SK-N-DZ (cell line): ENCODE measurements around the gene PTPRG.

Experiments used
- DNase-seq: peaks from one replicate; pipeline ENCODE4 v3.0.0-alpha.2; 2015; ENCODE audit warnings: low spot score

Gene PTPRG

GRCh38 chr3:62145086-62145757 lies 583.9 kb downstream of the PTPRG start:
- no peak for DNase-seq

DNA sequence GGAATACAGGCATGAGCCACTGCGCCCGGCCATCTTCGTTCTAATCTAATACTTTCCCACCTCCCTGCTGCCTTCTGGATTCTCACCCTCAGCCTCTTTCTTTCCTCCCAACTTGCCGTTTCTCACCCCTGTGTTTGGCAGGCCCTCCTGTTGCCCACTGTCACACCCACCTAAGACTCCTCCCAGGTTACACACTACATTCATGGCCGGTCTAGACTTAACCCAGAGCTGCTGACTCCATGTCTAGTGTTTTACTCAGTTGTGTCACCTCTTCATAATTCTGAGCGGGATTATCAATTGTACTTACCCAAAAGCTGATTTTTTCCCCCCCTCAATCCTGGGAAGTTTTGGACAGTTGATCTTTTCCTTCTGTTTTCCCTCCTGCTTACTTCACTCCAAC lies 588.2 kb downstream of the PTPRG start:
- no peak for DNase-seq

GRCh38 chr3:62149962-62150361 lies 588.6 kb downstream of the PTPRG start:
- no peak for DNase-seq

DNA sequence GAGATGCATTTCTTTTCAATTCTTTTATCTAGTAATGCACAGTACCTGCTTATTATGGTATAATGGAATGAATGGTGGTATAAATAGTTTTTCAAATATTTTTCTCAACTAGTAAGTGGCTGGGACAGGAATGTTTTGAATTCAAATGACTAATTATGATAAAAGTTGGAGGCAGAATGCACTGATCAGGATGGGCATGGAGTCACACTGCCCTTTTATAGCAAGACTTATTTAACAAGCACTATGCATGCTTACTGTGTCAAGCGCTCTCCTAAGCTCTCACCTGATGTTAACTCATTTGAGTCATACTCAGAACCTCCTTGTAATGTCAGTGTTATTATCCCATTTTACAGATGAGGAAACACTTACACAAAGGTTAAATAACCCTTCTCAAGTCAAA lies 590.2 kb downstream of the PTPRG start:
- DNase-seq: no peak

- no peak for DNase-seq
Observed at GRCh38 chr3:62153231-62153630, 591.9 kb downstream of the PTPRG start.

DNA sequence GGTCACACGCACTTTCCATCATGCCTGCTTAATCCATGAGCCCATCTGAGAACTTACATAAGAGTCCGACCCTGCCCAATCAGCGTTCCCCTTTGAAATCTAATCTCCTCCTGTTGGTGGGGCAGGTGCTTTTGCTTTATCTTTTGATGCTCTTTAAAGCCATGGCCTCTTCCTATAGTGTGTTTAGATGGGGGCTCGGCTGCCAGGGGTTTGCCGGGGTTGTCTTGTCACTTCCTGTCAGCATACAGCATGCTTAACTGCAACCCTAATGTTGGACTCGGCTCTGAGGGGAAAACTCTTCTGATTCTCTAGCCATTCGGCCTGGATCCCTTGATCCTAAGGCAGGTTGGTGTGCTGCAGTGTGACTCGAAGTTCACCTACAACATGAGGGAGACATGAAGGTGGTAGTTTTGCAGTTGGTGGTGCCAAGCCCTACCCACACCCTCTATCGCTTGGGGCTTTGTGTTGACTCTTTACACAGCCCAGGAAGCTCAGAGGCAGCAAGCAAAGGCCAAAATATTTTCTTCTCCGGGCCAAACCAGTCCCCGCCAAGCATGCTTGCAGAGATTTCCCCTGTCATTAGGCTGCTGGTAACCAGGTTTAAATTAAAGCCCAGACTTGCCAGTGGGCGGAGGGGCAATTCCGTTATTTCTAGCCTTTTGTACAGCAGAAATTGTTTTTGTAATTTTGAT lies 593.2 kb downstream of the PTPRG start:
- DNase-seq: no peak

- no peak for DNase-seq
Observed at GRCh38 chr3:62159056-62159708, 597.8 kb downstream of the PTPRG start.

- no peak for DNase-seq
Observed at GRCh38 chr3:62159709-62160092, 598.3 kb downstream of the PTPRG start.

- DNase-seq: no peak
Observed at GRCh38 chr3:62161371-62161770, 600.0 kb downstream of the PTPRG start.

DNA sequence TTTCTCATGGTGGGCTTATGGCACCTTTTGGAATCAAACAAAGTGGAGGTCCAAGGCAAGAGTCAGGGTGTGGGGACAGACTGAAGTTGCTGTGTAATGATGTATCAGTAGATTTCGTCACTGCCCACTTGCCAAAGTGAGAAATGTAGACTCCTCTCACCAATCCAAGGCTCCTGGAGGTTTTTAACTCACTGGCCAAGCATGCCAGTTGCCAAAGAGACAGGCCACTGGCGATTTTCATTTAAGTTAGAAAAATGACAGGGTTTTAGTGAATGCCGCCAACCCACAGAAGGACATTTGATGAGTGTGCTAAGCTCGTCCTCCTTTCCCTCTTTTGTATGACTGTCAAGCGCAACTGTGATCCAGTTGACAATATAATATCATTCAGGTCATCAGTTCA lies 602.8 kb downstream of the PTPRG start:
- DNase-seq: no peak

GRCh38 chr3:62164746-62165145 lies 603.4 kb downstream of the PTPRG start:
- no peak for DNase-seq

DNA sequence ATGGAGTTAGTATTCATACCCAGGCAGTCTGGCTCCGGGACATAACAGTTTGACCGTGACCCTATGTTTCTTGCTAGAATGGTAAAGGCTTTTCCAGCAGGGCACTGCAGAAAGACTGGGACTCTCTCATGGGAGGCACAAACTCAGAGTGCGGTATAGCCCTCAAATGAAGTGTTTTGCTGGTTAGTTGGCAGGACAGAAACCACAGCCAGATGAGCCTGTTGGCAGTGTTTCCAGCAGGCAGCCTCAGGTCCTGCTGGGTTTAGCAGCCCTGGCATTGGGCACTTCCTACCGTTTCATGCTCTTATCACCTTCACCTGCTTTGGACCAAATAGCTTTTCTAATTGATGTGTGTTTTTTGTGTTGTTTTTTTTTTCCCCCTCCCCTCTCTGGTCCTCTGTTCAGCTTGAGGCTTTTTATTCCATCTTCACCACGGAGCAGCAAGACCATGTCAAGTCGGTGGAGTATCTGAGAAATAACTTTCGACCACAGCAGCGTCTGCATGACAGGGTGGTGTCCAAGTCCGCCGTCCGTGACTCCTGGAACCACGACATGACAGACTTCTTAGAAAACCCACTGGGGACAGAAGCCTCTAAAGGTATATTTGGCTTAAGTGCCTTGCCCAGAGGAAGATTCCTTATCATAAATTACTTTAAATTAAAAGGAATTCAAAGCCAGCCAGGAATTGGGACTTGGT lies 606.3 kb downstream of the PTPRG start:
- no peak for DNase-seq

- no peak for DNase-seq
Observed at GRCh38 chr3:62168356-62168755, 607.0 kb downstream of the PTPRG start.

DNA sequence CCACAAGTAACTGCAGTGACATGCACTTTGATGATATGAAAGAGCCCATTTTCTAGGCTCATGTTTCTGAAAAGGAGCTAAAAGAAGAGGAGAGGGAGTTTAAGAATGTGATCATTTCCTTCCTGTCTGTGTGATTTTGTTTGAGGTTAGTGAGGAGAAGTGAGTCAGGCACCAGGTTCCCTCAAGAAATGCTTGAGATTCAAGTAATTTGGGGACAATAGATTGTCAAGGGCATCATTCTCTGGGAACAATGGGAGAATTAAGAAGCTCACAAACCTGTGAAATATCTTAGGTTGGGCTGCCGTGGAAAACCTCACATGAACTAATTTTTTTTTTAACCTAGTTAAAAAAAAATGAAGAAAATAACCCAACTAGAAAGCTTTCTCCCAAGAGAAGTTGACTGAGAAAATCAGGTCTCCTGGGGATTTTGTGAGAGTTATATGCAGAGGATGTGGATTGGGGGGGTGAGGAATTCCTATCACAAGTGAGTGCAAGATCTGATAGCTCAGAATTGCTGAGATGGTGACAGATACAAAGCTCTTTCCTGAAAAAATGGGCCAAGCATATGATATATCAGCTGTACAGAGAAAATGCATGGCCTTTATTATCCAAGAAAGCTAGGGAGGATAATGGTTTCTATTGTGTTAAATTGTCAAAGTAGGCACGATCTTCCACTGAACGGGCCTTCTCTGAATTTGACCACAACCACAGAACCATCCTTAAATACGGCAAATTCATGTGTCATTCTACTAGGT lies 608.7 kb downstream of the PTPRG start:
- DNase-seq: no peak

DNA sequence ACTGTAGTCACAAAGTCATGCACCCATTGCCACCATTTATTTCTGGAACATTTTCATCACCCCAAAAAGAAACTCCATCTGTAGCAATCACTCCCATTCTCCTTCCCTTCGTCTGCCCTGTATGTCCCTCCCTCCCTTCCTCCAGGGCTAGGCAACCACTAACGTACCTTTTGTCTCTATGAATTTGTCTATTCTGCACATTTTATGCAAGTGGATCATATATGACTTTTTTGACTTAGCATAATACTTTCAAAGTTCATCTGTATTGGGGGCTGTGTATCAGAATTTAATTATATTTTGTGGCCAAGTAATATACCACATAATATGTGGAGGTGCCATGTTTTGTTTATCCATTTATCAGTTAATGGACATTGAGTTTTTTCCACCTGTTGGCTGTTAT lies 610.4 kb downstream of the PTPRG start:
- DNase-seq: no peak

DNA sequence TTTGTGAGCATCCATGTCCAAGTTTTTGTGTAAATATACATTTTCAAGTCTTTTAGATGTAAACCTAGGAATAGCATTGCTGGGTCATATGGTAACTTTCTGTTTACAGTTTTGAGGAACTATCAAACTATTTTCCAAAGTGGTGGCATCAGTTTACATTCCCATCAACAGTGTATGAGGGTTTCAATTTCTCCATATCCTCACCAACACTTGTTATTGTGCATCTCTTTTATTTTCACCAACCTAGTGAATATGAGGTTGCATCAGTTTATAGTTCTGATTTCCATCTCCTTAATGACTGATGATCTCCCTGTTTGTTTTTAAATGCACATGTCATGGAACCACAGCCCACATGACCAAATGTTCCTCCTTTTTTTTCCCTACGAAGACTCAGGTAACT lies 610.8 kb downstream of the PTPRG start:
- DNase-seq: no peak

DNA sequence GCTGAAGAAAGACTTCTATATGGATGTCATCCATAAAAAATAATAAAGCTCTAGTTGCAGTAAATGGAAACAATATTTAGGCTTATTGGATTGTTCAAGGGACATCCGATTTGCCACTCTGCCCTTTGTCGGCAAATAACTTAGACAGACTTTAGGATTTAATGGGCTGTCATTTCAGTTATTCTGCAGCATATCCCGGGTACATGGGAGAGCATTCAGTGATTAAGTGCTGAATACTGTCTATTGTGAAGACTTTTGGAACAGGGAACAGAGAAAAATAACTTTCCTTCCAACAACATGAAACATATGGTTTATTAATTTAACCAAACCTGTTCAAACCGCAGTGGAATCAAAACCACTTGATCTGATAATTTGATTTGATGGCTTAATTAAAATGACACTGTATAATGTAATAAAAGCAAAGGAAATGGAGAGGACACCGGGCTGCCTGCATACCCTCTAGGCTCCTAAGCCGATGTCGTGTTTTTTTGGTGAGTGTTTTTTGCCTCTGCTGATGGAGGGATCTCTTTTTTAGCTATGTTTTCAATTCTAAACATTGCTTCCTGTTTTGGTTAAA lies 612.7 kb downstream of the PTPRG start:
- DNase-seq: peak; percentile 5

DNA sequence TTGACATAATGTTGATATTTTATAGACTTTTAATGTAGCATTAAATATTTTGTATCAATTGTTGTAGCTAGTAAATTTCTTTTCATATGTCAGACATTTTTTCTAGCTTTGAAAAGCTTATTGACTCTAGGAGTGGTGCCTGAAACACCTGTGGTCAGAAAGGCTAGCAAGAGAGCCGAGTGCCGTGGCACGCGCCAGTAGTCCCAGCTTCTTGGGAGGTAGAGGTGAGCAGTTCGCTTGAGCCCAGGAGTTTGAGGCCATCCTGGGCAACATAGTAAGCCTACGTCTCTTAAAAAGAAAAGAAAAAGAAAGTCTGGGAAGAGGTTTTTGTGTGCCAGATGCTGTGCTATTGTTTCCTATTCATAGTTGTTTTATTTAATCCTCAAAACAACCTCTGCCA lies 613.8 kb downstream of the PTPRG start:
- DNase-seq: no peak

DNA sequence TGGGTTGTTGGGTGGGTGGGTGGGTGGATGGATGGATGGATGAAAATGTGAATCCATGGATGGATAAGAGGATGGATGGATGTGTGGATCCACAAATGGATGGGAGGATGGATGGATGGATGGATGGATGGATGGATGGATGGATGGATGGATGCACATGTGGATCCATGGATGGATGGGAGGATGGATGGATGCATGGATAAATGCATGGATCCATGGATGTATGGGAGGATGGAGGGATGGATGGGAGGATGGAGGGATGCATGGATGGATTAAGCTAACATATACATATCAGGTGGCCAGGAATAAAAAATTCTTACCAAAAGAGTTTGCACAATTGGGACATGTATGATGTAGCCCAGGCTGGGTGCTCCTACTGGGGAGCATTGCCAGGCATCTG lies 616.7 kb downstream of the PTPRG start:
- DNase-seq: no peak

DNA sequence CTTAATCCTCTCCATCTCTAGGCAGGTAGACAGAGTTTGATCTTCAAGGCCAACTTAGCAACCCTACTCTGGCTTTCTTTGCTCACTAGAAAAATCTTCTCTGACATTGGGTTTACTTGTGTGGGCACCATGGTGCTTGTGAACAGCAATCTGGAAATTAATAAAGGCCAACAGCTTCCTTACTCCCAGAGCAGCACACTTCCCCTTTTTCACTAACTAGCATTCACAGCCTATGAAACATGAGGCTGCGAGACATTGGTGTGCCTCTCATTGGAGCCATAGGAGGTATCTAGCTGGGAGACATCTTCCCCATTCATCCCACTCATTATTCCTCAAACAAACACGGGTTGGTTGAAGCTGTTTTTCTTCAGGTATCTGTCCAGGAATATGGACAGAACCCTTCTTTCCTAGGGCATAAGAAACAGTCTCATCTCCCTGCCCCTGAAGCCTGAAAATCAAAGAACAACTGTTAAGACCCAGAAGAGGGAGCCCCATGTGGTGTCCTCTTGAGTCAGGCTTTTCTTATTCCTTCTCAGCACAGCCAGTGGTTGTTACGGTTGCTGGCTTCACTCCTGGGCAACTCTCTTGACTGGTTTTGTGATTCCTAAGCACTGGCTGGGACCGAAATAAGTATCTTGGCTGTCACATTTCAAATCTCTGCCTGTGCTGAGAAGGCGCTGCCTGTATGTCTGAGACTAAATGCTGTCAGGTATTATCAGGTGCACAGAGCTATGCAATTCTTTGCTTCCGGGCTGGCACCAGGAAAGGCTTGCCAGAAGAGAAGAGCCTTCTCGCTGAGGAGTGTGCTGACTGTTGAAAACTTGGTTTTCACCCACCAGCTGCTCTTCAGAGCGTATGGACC lies 617.6 kb downstream of the PTPRG start:
- DNase-seq: no peak
